AG09309 (cell line): ENCODE results near the gene KCNG2.

Experiments used
- DNase-seq: peaks from one replicate; pipeline ENCODE4 v3.0.0-alpha.2; 2010; ENCODE audit warnings: low read depth
- H3K4me3 ChIP-seq: 2 replicates; pipeline ENCODE4 v1.5.1; 2011; ENCODE audit warnings: mild to moderate bottlenecking, low read depth, low read length, moderate library complexity; ENCODE audit not compliant: control insufficient read depth
- CTCF ChIP-seq: IDR thresholded peaks from 2 replicates; pipeline ENCODE4 v1.5.1; 2011; ENCODE audit warnings: mild to moderate bottlenecking, low read depth, low read length, inconsistent platforms; ENCODE audit not compliant: insufficient read depth, control insufficient read depth; ENCODE audit errors: missing control alignments

The KCNG2 gene

GRCh38 chr18:79772865-79773696 lies 24.7 kb upstream of the KCNG2 start:
- no peak for TF ChIP-seq CTCF
- no peak overlapping the region for H3K4me3 ChIP-seq
- DNase-seq, result no peak

- no peak overlapping the region for H3K4me3 ChIP-seq
- no peak for TF ChIP-seq CTCF
- DNase-seq, result no peak
Observed at GRCh38 chr18:79774111-79774510, 23.6 kb upstream of the KCNG2 start.

GRCh38 chr18:79775441-79776221 lies 22.1 kb upstream of the KCNG2 start:
- no peak for DNase-seq
- H3K4me3 ChIP-seq, result no peak overlapping the region
- TF ChIP-seq CTCF, result no peak

- DNase-seq, result no peak
- no peak overlapping the region for H3K4me3 ChIP-seq
- TF ChIP-seq CTCF, result no peak
Observed at GRCh38 chr18:79776674-79777073, 21.1 kb upstream of the KCNG2 start.

- TF ChIP-seq CTCF, result no peak
- DNase-seq, result no peak
- no peak overlapping the region for H3K4me3 ChIP-seq
Observed at GRCh38 chr18:79778291-79778791, 19.4 kb upstream of the KCNG2 start.

GRCh38 chr18:79779021-79779699 lies 18.6 kb upstream of the KCNG2 start:
- no peak for TF ChIP-seq CTCF
- no peak overlapping the region for H3K4me3 ChIP-seq
- no peak for DNase-seq
